HL-60 (cell line): ENCODE results near the gene LMF1.

ENCODE experiments used
- DNase-seq, 2 experiments: peaks; one replicate each; pipeline ENCODE4 v3.0.0-alpha.2; 2010 to 2020; ENCODE audit warnings: low read depth in 1 of 2, low spot score in 1 of 2
- H3K27ac ChIP-seq: fragments of 250-450 bp; sonication (Bioruptor Pico); replicated peaks from 2 replicates; pipeline ENCODE4 v1.5.1; 2020; ENCODE audit warnings: mild to moderate bottlenecking, moderate library complexity
- H3K27me3 ChIP-seq: fragments of 250-450 bp; sonication (Bioruptor Pico); 2 replicates; pipeline ENCODE4 v1.5.1; 2021; ENCODE audit warnings: mild to moderate bottlenecking, moderate library complexity; ENCODE audit not compliant: insufficient read depth, poor library complexity, severe bottlenecking
- H3K4me3 ChIP-seq: replicated peaks from 2 replicates; pipeline ENCODE4 v1.5.1; 2011; ENCODE audit warnings: mild to moderate bottlenecking, control low read depth, low read length; ENCODE audit not compliant: insufficient read depth
- GABPA ChIP-seq: IDR thresholded peaks from 2 replicates; pipeline ENCODE4 v1.6.1; 2012; ENCODE audit warnings: low read depth
- POLR2AphosphoS5 ChIP-seq: IDR thresholded peaks from 2 replicates; pipeline ENCODE4 v1.6.1; 2012; ENCODE audit warnings: low read depth
- SPI1 ChIP-seq: IDR thresholded peaks from 2 replicates; pipeline ENCODE4 v1.6.1; 2012; ENCODE audit warnings: low read depth, mild to moderate bottlenecking, borderline replicate concordance
- TF ChIP-seq, protein P1 (sequence below): IDR thresholded peaks from 2 replicates; pipeline ENCODE4 v1.6.1; 2012; ENCODE audit warnings: low read depth; ENCODE audit not compliant: insufficient replicate concordance
- TF ChIP-seq, protein P2 (sequence below): IDR thresholded peaks from one replicate; pipeline ENCODE4 v1.5.1; 2011; ENCODE audit warnings: low read length, control low read depth, inconsistent platforms; ENCODE audit not compliant: insufficient read depth

Gene LMF1

DNA sequence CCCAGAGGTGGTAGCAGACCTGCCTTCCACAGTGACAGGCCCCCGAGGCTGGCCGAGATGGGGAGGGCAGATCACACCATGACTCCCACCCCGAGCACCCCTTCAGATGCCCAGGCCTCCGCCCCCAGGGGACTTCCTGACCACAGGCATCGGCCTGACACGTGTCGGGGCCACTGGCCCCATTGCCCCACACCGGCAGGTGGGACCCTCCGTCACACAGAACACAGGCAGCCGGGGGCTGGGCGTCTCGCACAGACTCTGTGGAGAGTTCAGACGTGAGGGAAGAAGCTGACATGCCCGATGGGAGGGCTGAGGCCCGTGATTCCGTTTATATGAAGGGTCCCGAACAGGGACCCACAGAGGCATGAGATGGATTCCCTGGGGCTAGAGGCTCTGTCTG, 118.9 kb downstream of the LMF1 start:
- no peak for DNase-seq
- no peak for TF ChIP-seq POLR2AphosphoS5
- TF ChIP-seq GABPA = no peak
- TF ChIP-seq SPI1 = no peak
- TF ChIP-seq, protein P1, sequence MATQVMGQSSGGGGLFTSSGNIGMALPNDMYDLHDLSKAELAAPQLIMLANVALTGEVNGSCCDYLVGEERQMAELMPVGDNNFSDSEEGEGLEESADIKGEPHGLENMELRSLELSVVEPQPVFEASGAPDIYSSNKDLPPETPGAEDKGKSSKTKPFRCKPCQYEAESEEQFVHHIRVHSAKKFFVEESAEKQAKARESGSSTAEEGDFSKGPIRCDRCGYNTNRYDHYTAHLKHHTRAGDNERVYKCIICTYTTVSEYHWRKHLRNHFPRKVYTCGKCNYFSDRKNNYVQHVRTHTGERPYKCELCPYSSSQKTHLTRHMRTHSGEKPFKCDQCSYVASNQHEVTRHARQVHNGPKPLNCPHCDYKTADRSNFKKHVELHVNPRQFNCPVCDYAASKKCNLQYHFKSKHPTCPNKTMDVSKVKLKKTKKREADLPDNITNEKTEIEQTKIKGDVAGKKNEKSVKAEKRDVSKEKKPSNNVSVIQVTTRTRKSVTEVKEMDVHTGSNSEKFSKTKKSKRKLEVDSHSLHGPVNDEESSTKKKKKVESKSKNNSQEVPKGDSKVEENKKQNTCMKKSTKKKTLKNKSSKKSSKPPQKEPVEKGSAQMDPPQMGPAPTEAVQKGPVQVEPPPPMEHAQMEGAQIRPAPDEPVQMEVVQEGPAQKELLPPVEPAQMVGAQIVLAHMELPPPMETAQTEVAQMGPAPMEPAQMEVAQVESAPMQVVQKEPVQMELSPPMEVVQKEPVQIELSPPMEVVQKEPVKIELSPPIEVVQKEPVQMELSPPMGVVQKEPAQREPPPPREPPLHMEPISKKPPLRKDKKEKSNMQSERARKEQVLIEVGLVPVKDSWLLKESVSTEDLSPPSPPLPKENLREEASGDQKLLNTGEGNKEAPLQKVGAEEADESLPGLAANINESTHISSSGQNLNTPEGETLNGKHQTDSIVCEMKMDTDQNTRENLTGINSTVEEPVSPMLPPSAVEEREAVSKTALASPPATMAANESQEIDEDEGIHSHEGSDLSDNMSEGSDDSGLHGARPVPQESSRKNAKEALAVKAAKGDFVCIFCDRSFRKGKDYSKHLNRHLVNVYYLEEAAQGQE = no peak
- TF ChIP-seq, protein P2, sequence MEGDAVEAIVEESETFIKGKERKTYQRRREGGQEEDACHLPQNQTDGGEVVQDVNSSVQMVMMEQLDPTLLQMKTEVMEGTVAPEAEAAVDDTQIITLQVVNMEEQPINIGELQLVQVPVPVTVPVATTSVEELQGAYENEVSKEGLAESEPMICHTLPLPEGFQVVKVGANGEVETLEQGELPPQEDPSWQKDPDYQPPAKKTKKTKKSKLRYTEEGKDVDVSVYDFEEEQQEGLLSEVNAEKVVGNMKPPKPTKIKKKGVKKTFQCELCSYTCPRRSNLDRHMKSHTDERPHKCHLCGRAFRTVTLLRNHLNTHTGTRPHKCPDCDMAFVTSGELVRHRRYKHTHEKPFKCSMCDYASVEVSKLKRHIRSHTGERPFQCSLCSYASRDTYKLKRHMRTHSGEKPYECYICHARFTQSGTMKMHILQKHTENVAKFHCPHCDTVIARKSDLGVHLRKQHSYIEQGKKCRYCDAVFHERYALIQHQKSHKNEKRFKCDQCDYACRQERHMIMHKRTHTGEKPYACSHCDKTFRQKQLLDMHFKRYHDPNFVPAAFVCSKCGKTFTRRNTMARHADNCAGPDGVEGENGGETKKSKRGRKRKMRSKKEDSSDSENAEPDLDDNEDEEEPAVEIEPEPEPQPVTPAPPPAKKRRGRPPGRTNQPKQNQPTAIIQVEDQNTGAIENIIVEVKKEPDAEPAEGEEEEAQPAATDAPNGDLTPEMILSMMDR = no peak
- Histone ChIP-seq H3K27me3 (no peaks in the 10 kb centered on the region), H3K4me3 (no peak overlapping the region), H3K27ac (no peak overlapping the region)

DNA sequence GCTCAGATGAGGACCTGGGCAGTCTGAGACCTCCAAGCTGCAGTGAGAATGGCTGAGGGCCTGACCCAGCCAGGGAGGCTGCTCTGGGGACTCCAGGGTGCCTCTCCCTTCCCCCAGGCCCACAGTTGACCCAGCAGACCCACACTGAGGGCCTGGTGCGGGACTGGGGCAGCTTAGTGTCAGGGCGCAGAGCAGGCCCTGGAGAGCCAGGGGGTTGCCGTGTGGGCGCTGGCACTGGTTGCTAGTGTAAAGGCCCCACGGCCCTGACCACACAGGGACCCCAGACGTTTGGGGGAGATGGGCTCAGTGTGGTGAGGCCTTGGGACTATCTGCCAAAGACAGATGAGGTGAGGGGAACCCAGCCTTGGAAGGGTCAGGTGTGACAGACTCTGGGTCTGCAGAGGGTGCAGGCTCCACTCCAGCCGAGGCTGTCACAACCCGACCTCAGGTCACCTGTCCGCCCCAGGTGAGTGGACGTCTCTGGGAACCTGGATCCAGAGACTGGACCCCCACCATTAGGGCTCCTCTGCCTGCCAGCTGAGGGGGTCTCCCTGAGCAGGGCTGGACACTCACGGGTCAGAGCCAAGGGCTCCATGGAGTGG, 119.5 kb downstream of the LMF1 start:
- Histone ChIP-seq H3K27ac (no peak overlapping the region), H3K4me3 (no peak overlapping the region), H3K27me3 (no peaks in the 10 kb centered on the region)
- no peak for DNase-seq
- no peak for TF ChIP-seq SPI1
- TF ChIP-seq, protein P1 = no peak
- no peak for TF ChIP-seq POLR2AphosphoS5
- no peak for TF ChIP-seq GABPA
- TF ChIP-seq, protein P2 = no peak

DNA sequence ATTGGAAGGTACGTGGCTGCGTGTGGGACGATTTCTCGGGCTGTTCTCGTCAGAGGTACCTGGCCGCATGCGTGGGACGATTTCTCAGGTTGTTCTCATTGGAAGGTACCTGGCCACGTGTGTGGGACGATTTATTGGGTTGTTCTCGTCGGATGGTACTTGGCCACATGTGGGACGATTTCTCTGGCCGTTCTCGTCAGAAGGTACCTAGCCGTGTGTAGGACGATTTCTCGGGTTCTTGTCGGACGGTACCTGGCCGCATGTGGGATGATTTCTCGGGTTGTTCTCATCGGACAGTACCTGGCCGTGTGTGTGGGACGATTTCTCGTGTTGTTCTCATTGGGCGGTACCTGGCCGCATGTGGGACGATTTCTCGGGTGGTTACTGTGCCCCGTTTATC, 120.1 kb downstream of the LMF1 start:
- no peak for DNase-seq
- no peaks in the 10 kb centered on the region for H3K27me3 ChIP-seq
- no peak overlapping the region for H3K4me3 ChIP-seq
- TF ChIP-seq, protein P1 = no peak
- TF ChIP-seq SPI1 = no peak
- TF ChIP-seq, protein P2 = no peak
- TF ChIP-seq GABPA = no peak
- no peak for TF ChIP-seq POLR2AphosphoS5
- H3K27ac ChIP-seq = no peak overlapping the region
